AG04449 (cell line): ENCODE measurements around the gene RACGAP1.

Experiments used
- CTCF ChIA-PET: fragments of 350-600 bp; formaldehyde crosslinking; extraction: SDS; loops from one replicate; lab custom pipeline; 2021; ENCODE audit warnings: antibody characterized with exemption; lab: Yijun Ruan, JAX
- POLR2A ChIA-PET: fragments of 400-600, 350-600 bp; formaldehyde crosslinking; extraction: SDS; loops from one replicate; lab custom pipeline; 2020; ENCODE audit warnings: antibody characterized with exemption, inconsistent platforms; lab: Yijun Ruan, JAX
- DNase-seq: peaks from one replicate; pipeline ENCODE4 v3.0.0-alpha.2; 2010; ENCODE audit warnings: low read depth, low spot score
- H3K4me3 ChIP-seq: 2 replicates; pipeline ENCODE4 v1.5.1; 2011; ENCODE audit warnings: low read depth, mild to moderate bottlenecking, control low read depth, low read length
- TF ChIP-seq, protein P1 (sequence below): IDR thresholded peaks from one replicate; pipeline ENCODE4 v1.5.1; 2011; ENCODE audit warnings: mild to moderate bottlenecking, moderate library complexity, low read length, control low read depth, inconsistent platforms; ENCODE audit not compliant: insufficient read depth; ENCODE audit errors: missing control alignments

The RACGAP1 gene

DNA sequence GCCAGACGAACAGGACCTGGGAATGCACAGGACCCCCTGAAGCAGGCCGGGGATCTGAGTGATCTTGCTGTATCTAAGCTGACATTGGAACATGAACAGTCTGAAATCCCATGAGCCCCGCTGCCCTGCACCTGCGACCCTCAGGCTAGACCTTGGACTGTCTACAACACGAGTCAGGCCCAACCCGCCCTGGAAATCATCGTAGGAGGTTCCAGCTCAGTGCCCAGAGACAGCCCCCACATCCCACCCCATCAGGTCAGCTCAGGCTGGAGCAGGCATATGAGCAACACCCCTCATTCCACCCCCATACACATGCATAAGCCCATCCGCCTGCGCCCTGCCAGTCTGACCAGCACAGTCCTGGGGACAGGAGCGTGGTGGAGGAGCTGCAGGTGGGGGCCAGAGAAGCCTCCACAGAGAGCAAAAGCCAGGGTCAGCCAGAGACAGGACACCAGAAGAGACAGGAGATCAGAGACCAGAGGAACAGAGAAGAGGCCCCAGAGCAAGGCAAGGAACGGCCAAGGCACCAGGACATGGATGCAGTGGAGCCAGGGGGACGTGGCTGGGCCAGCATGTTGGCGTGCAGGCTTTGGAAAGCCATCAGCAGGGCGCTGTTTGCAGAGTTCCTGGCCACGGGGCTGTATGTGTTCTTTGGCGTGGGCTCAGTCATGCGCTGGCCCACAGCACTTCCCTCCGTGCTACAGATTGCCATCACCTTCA lies 52.5 kb downstream of the RACGAP1 start, which contains the start of gene AQP6:
Gene AQP6 (plus strand): TSS at position 307 of the 720 bp plus-strand sequence. CDS start 227 bp downstream, at position 534.
- no peak within 1 kb of the TSS for H3K4me3 ChIP-seq
- POLR2A ChIA-PET, result no interaction called here
- CTCF ChIA-PET, result interaction anchor here (1.6 to 26.8 kb wide), 8 partner anchors 3 to 112 kb away, joined by 6 to 1042 read pairs (median 196); partner anchors contain the start of genes AQP5, AQP6 and SMARCD1
- TF ChIP-seq, protein P1, sequence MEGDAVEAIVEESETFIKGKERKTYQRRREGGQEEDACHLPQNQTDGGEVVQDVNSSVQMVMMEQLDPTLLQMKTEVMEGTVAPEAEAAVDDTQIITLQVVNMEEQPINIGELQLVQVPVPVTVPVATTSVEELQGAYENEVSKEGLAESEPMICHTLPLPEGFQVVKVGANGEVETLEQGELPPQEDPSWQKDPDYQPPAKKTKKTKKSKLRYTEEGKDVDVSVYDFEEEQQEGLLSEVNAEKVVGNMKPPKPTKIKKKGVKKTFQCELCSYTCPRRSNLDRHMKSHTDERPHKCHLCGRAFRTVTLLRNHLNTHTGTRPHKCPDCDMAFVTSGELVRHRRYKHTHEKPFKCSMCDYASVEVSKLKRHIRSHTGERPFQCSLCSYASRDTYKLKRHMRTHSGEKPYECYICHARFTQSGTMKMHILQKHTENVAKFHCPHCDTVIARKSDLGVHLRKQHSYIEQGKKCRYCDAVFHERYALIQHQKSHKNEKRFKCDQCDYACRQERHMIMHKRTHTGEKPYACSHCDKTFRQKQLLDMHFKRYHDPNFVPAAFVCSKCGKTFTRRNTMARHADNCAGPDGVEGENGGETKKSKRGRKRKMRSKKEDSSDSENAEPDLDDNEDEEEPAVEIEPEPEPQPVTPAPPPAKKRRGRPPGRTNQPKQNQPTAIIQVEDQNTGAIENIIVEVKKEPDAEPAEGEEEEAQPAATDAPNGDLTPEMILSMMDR, result no peak
- DNase-seq, result no peak

DNA sequence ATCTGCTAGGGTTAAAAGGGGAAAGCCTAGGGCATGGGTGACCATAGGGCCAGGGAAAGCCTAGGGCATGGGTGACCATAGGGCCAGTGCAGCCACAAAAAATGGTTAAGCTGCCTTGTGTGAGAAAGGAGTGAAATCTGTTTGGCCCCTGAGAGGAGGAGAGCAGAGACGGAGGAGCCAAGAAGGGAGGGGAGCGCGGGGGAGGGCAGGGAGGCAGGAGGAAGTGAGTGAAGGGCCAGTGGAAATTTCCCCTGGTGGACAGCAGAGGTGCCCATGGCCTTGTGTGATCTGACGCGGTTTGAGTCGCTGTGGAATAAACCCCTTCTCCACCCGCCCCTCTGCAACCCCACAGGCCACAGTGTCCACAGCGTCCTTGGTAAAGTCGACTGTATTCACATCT lies 53.2 kb downstream of the RACGAP1 start:
- H3K4me3 ChIP-seq, result no peak overlapping the region

DNA sequence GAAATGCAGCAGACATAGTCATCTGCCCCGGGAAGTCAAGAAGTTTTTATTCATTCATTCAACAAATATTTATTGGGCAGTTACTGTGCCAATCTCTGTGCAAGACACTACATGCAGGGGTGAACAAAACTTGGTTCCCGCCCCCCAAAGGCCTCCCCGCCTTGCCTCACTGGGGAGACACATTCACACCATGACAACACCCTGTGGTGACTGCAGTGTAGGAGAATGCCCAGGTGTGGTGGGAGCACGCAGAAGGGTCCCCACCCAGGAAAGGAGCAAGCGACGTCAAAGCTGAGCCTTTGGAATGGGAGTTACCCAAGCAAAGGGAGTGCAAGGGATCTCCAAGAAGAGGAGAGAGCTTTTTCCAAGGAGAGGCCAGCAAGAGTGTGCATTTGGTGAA lies 54.2 kb downstream of the RACGAP1 start:
- TF ChIP-seq, protein P1, result no peak
- DNase-seq, result no peak
- H3K4me3 ChIP-seq, result no peak overlapping the region
- ChIA-PET POLR2A (no interaction called here), CTCF (interaction anchor here (0.8 to 26.8 kb wide), 8 partner anchors 9 to 98 kb away, joined by 3 to 1042 read pairs (median 66); partner anchors contain the start of gene AQP5)

More for the DNA sequence above, 53.2 kb downstream of the RACGAP1 start:
- POLR2A ChIA-PET, result no interaction called here
- no peak for DNase-seq
- TF ChIP-seq, protein P1, result no peak
- CTCF ChIA-PET, result interaction anchor here (0.8 to 26.8 kb wide), 10 partner anchors 8 to 112 kb away, joined by 3 to 1042 read pairs (median 12); partner anchors contain the start of genes AQP5 and SMARCD1

DNA sequence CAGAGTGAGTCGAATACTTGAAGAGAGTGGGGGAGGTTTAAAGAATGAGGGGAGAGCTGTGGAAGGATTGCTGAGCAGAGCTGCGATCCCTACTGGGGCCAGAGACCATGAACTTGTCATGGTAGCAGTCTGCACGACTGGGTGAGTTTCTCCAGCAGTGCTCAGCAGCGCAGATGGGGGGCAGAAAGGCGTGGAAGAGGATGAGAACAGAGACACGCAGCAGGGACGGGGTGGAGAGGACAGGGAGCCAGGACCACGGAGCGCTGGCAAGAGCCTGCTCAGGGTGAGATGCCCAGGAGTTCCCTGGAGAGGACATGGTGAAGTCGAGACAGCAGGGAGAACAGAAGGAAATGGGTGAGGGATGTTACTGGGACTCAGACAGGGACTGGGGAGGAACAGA lies 54.6 kb downstream of the RACGAP1 start:
- no peak for DNase-seq
- no peak overlapping the region for H3K4me3 ChIP-seq
- TF ChIP-seq, protein P1, result no peak
- ChIA-PET POLR2A (no interaction called here), CTCF (interaction anchor here (1.2 to 26.8 kb wide), 10 partner anchors 8 to 102 kb away, joined by 3 to 1042 read pairs (median 107); partner anchors contain the start of genes AQP2 and AQP5)

DNA sequence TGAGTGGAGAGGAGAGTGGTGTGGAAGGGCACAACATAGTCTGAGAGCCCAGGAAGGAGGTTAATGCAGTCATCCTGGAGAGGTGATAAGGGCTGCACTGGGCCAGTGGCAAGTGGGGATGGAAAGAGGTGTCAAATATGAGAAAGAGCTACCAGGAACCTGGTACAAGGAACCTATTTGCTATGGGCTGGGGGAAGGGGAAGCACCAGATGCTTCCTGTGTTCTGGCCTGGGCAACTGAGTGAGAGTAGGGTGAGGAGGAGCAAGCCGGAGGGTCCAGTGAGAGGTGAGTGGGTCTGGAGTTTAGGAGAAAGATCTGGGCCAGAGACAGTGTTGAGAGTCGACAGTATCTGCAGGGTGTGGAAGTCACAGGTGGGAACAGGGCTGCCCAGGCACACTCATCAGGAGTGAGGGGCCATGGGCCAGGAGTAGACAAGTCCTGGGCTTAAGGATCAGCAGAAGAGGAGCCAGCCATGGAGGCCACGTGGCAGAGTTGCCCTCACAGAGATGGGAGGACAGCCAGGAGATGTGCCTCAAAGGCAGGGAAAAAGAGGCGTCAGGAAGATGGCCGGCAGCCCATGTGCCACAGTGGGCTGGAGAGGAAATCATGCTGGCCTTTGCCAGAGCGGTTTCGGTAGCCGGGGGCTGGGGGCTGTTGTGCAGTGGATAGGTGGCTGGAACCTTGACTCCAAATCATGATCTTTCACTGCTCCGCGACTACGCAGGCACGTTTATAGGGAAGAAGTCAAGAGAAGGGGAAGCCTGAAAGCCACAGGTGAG lies 55.5 kb downstream of the RACGAP1 start:
- no peak for DNase-seq
- ChIA-PET POLR2A (no interaction called here), CTCF (interaction anchor here (0.9 to 26.8 kb wide), 19 partner anchors 10 to 345 kb away, joined by 4 to 1042 read pairs (median 42); partner anchors contain the start of genes AQP2, AQP5, RACGAP1 and SMARCD1)
- TF ChIP-seq, protein P1, result no peak
- H3K4me3 ChIP-seq, result no peak overlapping the region

DNA sequence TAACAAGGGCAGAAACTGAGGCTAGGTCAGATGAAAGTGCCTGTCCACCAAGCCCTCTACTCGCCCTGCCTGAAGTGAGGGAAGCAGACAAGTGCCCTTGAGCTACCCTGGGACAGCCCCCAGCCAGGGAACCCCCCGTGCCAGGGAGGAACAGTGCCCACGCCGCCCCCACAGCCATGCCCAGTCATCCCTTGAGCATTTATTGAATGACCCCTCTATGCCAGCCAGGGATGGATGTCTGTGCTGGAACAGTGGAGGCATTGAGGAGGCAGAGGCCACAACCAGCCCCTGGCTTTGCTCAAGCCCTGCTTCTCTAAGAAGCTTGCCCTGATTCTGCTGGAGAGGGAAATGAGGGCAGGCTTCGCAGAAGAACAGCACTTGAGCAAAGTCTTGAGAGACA lies 56.3 kb downstream of the RACGAP1 start:
- POLR2A ChIA-PET, result no interaction called here
- DNase-seq, result no peak
- CTCF ChIA-PET, result interaction anchor here (0.9 to 26.8 kb wide), 20 partner anchors 10 to 345 kb away, joined by 3 to 1042 read pairs (median 40); partner anchors contain the start of genes AQP2, RACGAP1 and SMARCD1
- no peak overlapping the region for H3K4me3 ChIP-seq
- TF ChIP-seq, protein P1, result no peak
